Stimulated activated CD4-positive, alpha-beta T cell treated with anti-CD3 and anti-CD28 coated beads, Interleukin-1b, Interleukin-23, amount 100 ng/mL, for 24 hours (primary cell): ENCODE results near the gene BRSK1.

ENCODE experiments used
- DNase-seq, 4 experiments: peaks; one replicate each; pipeline ENCODE4 v3.0.0-alpha.2; 2020; ENCODE audit warnings: low read depth in 4 of 4, low spot score in 1 of 4

The BRSK1 gene

GRCh38 chr19:55253842-55254624 is 29.8 kb upstream of the BRSK1 start:
- DNase-seq = peak in 1 of 4 experiments; percentile 33

GRCh38 chr19:55254625-55254977 is 29.2 kb upstream of the BRSK1 start:
- no peak for DNase-seq

- peak in 2 of 4 experiments; percentile 27 to 64 for DNase-seq
Observed at GRCh38 chr19:55255618-55256423, 28.0 kb upstream of the BRSK1 start.

GRCh38 chr19:55256562-55257460 is 27.0 kb upstream of the BRSK1 start:
- DNase-seq = no peak

GRCh38 chr19:55257461-55258420 is 26.1 kb upstream of the BRSK1 start:
- peak in 1 of 4 experiments; percentile 25 for DNase-seq

GRCh38 chr19:55258476-55258827 is 25.3 kb upstream of the BRSK1 start:
- peak in 1 of 4 experiments; percentile 40 for DNase-seq

GRCh38 chr19:55258828-55259539 is 24.8 kb upstream of the BRSK1 start, which contains the start of gene PPP6R1:
Gene PPP6R1 (minus strand): TSS chr19:55259017. CDS start chr19:55247103, 11,914 bp downstream.
- peak; percentile 87 to 93 (median 91) for DNase-seq

GRCh38 chr19:55259540-55260210 is 24.1 kb upstream of the BRSK1 start:
- DNase-seq = no peak

GRCh38 chr19:55261671-55262126 is 22.1 kb upstream of the BRSK1 start:
- no peak for DNase-seq

GRCh38 chr19:55262359-55262758 is 21.4 kb upstream of the BRSK1 start:
- no peak for DNase-seq

- DNase-seq = no peak
Observed at GRCh38 chr19:55264531-55264930, 19.3 kb upstream of the BRSK1 start.

GRCh38 chr19:55265173-55265572 is 18.6 kb upstream of the BRSK1 start:
- no peak for DNase-seq

GRCh38 chr19:55265723-55266386 is 17.9 kb upstream of the BRSK1 start:
- no peak for DNase-seq

GRCh38 chr19:55266404-55266803 is 17.4 kb upstream of the BRSK1 start:
- no peak for DNase-seq

- no peak for DNase-seq
Observed at GRCh38 chr19:55266840-55267239, 17.0 kb upstream of the BRSK1 start.

GRCh38 chr19:55269299-55269698 is 14.5 kb upstream of the BRSK1 start:
- DNase-seq = no peak

- no peak for DNase-seq
Observed at GRCh38 chr19:55270172-55270942, 13.4 kb upstream of the BRSK1 start.

- DNase-seq = no peak
Observed at GRCh38 chr19:55272142-55272541, 11.7 kb upstream of the BRSK1 start.
